ENCODE results near the gene EEIG2.

Gene EEIG2

GRCh38 chr1:108551137-108551862 is 8.6 kb upstream of the EEIG2 start:
- no peak for DNase-seq

- DNase-seq = no peak
These were observed 6.0 kb upstream of the EEIG2 start for GRCh38 chr1:108553905-108554304.

- DNase-seq = no peak
These were observed 5.0 kb upstream of the EEIG2 start for GRCh38 chr1:108554682-108555427.

- no peak for DNase-seq
These were observed 3.8 kb upstream of the EEIG2 start for GRCh38 chr1:108556066-108556465.

- DNase-seq = no peak
These were observed 3.4 kb upstream of the EEIG2 start for GRCh38 chr1:108556499-108556898.

- no peak for DNase-seq
These were observed 2.6 kb upstream of the EEIG2 start for GRCh38 chr1:108557296-108557695.

- peak; percentile 72 for DNase-seq
These were observed 431 bp downstream of the EEIG2 start for GRCh38 chr1:108560189-108560873.

GRCh38 chr1:108560874-108561459 is 1.1 kb downstream of the EEIG2 start:
- DNase-seq = peak; percentile 72

- peak; percentile 69 for DNase-seq
These were observed 1.9 kb downstream of the EEIG2 start for GRCh38 chr1:108561689-108562326.

GRCh38 chr1:108563808-108564207 is 3.9 kb downstream of the EEIG2 start:
- no peak for DNase-seq

GRCh38 chr1:108565081-108565480 is 5.2 kb downstream of the EEIG2 start:
- no peak for DNase-seq

- no peak for DNase-seq
These were observed 5.6 kb downstream of the EEIG2 start for GRCh38 chr1:108565512-108565911.

GRCh38 chr1:108568589-108568988 is 8.7 kb downstream of the EEIG2 start:
- no peak for DNase-seq

GRCh38 chr1:108569097-108569728 is 9.3 kb downstream of the EEIG2 start:
- DNase-seq = no peak

- DNase-seq = peak; percentile 90
These were observed 10.2 kb downstream of the EEIG2 start for GRCh38 chr1:108570128-108570527.

GRCh38 chr1:108570998-108571401 is 11.1 kb downstream of the EEIG2 start:
- DNase-seq = peak; percentile 15

GRCh38 chr1:108572182-108572581 is 12.3 kb downstream of the EEIG2 start:
- no peak for DNase-seq

GRCh38 chr1:108573183-108573582 is 13.3 kb downstream of the EEIG2 start:
- no peak for DNase-seq

GRCh38 chr1:108574008-108574407 is 14.1 kb downstream of the EEIG2 start:
- no peak for DNase-seq

- DNase-seq = no peak
These were observed 15.5 kb downstream of the EEIG2 start for GRCh38 chr1:108575375-108575774.

GRCh38 chr1:108583757-108584427 is 24.0 kb downstream of the EEIG2 start:
- DNase-seq = no peak

- no peak for DNase-seq
These were observed 24.5 kb downstream of the EEIG2 start for GRCh38 chr1:108584428-108584856.

All from NCI-H526 treated with DMSO at 0.1 percent for 48 hours (cell line).